HG03378 (cell line): Measurements from ENCODE around the gene IDH1.
"Not testable (repeated sequence)": the region's sequence is repeated elsewhere in the genome, so short reads cannot be mapped to it uniquely, and the experiment has no call there.

ENCODE experiments used
- ATAC-seq: cut with Tn5 transposase; IDR thresholded peaks from one replicate; pipeline ENCODE4 v1.9.1; 2021; ENCODE audit warnings: mild to moderate bottlenecking, moderate library complexity; ENCODE audit not compliant: unreplicated experiment

The IDH1 gene

DNA sequence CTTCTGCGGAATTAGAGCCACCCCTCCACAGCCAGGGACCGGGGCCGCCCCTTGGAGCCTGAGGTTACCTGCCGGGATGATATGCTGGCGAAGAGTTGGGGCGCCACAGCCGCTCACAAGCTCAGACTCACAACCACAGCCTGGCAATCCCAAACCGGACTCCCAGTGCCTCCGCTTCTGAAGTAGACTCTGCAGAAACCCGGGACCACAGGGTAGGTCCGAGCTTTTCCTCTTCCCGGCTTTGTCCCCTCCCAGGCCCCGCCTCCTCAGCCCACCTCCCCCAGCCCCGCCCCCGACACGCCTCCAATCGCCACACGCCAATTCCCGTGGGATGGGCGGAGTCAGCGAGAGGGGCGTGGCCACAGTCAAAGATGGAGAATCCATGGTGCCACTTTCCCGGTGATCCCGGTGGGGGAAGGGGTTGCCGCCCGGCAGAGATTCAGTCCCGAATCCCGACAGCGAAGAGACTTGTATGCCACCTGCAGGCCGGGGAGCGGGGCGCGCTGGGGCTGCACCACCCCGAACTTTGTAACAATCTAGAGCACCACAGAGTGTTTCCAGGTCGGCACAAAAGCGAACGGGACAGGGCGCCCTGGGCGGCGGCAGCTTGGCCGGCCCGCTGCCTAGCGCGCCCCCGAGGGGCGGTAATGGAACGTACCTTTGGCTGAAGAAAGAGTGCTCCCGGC, at the start of gene IDH1:
TSS of gene IDH1 (minus strand) at position 201 of the 686 bp plus-strand sequence. CDS start 3,520 bp downstream, outside the sequence.
- peak; percentile 76 for ATAC-seq

GRCh38 chr2:208304157-208304556, 49.3 kb upstream of the IDH1 start:
- no peak for ATAC-seq

DNA sequence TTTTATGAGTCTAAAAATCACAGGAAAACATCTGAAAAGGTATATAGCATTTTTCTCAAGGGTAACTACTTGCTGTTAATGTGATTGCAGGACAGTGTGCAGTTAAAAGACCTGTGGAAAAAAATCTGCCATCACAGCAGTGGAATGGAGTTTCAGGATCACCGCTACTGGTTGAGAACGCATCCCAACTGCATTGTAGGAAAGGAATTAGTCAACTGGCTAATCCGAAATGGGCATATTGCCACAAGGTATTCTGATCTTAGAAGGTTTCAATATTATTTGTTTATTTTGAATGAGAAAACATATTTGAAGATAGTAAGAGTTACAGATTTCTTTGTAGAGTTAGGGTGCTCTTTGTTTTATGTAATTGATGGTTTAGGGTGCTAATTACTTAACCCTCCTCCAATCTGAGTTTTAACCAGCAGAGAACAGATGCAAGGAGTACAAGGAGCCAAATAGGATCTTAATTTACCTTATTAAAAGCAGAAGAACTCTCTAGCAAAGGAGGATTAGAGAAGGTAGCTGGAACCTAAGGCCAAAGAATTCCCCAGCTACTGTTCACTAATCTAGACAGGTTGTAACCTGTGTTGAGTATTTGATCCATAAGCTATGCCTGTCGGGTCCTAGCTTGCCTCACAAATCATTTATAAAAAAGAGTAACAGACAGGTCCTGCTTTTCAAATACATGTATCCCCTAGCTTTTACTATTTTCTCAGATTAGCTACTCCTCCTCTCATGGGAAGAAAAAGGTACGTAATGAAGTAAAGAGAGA, 46.2 kb upstream of the IDH1 start:
- no peak for ATAC-seq

DNA sequence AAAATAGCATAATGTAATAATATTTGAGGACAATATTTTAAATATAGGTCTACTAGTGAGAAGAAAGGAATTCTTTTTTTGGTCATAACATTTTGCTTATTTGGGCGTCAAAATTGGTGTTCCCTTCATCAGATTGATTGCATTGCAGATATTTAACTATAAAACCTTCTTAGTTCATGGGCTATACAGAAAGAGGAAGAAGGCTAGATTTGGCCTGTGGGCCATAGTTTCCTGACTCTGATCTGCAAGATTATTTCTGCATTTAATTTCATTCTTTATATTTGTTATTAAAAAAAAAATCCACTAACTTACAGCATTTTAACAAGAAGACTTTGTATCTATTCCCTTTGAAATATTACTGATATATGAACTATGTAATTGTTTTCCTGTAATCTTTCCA, 43.1 kb upstream of the IDH1 start:
- ATAC-seq: no peak

DNA sequence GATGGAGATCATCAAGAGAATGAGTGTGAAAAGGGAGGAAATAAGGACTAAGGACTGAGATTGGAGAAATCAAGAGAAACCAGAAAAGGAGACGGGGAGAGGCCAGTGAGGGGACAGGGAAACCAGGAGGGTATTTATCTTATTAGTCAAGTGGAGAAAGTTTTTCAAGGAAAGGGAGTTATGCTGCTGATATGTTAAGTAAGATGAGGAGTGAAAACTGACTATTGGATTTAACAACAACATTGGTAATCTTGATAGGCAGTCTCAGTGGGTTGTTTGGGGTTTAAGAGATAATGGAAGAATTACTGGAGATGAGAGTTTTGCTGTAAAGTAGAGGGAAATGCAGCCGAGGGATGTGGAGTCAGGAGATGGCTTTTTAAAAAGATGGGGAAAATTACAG, 41.7 kb upstream of the IDH1 start:
- ATAC-seq: no peak

GRCh38 chr2:208295834-208296233, 41.0 kb upstream of the IDH1 start:
- ATAC-seq: no peak

DNA sequence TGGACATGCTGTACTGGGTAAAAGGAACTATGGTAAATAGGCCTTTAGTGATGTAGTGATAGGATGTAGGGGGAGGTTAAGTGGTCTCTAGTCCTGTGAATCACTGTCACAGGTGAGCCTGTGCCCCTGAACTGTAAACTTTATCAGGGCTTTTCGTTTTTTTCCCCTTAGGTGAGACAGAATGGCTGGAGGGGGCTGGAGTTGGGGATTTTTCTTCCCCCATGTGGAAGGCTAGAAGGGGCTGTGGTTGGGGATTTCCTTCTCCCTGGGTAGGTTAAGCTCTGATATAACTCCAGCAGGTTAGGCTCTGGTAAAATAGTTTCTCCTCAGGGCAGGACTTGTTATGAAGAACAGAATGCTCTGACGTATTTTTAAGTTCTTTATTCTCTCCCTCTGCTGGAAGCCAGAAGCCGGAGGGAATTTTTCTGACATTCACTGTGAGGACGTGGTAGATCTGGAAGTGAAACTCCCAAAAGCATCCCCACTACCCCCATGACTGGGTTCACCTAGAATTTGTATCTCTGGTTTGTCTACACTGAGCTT, 39.7 kb upstream of the IDH1 start:
- ATAC-seq: peak; percentile 69

GRCh38 chr2:208285853-208286252, 31.0 kb upstream of the IDH1 start:
- no peak for ATAC-seq

GRCh38 chr2:208280933-208281332, 26.1 kb upstream of the IDH1 start:
- ATAC-seq: peak; percentile 84

GRCh38 chr2:208280234-208280633, 25.4 kb upstream of the IDH1 start:
- ATAC-seq: no peak

DNA sequence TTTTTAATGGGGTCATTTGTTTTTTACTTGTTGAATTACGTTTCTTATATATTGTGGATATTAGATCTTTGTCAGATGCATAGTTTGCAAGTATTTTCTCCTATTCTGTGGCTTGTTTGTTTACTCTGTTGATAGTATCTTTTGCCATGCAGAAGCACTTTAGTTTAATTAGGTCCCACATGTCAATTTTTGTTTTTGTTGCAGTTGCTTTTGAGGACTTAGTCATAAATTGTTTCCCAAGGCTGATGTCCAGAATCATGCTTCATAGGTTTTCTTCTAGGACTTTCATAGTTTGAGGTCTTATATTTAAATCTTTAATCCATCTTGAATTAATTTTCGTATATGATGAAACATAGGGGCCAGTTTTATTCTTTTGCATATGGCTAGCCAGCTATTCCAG, 24.4 kb upstream of the IDH1 start:
- ATAC-seq: no peak

DNA sequence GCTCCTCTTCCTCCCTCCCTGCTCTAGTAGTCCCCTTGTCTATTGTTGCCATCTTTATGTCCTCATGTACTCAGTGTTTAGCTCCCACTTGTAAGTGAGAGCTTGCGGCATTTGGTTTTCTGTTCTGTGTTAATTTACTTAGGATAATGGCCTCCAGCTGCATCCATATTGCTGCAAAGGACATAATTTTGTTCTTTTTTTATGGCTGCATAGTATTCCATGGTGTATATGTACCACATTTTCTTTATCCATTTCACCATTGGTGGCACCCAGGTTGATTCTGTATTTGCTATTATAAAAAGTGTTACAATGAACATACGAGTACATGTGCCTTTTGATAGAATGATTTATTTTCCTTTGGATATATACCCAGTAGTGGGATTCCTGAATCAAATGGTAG, 23.7 kb upstream of the IDH1 start:
- ATAC-seq: no peak

DNA sequence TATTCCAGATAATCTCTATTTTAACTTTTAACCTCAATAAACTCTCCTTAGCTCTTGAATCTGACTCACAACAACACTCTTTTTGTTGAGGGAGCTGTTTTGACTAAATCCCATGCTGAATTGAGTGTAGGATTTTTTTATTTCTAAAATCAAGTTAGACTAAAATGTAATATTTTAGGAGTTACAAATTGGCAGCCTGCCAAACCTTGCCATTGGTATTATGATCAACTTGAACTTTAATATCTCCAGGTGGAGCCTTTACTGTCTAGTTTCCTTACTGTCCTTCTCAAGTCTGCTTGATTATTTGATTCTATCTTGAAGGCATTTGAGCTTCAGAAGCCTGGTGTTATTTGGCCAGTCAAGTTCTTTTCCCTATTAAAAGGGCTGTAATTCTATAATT, 19.9 kb upstream of the IDH1 start:
- ATAC-seq: no peak

GRCh38 chr2:208269091-208269490, 14.2 kb upstream of the IDH1 start:
- no peak for ATAC-seq

GRCh38 chr2:208268156-208268952, 13.5 kb upstream of the IDH1 start:
- ATAC-seq: no peak

- ATAC-seq: not testable (repeated sequence)
These were observed 12.7 kb upstream of the IDH1 start for GRCh38 chr2:208267526-208267925.

GRCh38 chr2:208266936-208267335, 12.1 kb upstream of the IDH1 start:
- no peak for ATAC-seq

DNA sequence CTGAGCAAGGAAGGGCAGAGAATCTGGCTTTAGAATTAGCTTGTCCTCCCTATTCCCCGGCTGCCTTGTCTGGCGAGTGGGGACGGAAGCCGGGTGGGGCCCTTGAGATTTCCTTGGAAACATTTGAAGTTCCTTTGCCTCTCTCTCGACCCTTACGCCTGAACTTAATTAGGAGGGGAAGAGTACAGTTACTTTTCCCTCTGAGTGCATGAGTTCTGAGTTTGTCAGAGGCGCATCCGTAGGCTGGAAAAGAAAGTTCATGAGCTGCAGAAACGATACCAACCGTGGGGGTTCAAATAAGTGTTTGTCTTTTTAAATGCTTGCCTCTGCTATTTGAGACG, 11.7 kb upstream of the IDH1 start:
- peak; percentile 14 for ATAC-seq

DNA sequence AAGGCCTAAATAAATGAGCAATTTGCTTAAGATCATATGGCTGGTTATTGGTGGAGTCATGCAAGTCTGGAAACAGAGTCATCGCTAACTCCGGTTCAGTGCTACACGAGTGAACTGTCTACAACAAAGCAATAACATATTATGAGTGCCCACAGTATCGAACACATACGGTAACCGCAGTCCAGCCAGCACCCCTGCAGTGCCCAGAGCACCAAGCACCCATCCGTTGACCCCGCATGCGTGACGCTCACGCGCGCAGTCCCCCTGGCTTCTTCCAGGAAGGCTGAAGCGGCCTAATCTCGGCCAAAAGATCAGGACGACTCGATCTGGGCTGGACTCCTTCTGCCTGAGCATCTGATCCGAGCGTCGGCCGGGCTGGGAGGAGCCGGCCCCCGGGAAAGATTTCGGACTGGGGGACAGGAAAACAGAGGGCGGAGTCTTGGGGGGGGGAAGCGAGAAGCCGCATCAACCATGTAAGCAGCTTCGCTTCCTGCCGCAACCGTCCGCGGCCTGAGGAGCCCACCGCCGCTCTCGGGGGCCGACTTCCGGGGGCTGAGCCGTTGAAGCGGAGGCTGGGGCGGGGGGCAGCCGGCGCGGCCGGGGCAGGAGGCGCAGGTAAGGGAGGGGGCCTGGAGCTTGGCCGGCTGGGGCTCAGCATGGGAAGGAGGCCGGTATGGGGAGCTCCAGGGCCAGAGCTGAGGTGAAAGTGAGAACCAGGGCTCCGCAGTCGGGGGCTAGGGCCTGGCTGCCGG, 11.1 kb upstream of the IDH1 start, which contains the start of gene PIKFYVE:
TSS of gene PIKFYVE (plus strand) at position 455 of the 752 bp plus-strand sequence. CDS start 5,265 bp downstream, outside the sequence.
- peak; percentile 79 for ATAC-seq

- ATAC-seq: peak; percentile 54
These were observed 10.5 kb upstream of the IDH1 start for GRCh38 chr2:208265371-208265800.
